ENCODE data around the gene SERTAD1. TPM values are rescaled to one million over a fixed set of nuclear protein-coding genes. Genes with fewer than 3 reads are reported as not detected.

The SERTAD1 gene
- total RNA-seq, 1 experiment from 2014 or later, result 12.3 TPM

DNA sequence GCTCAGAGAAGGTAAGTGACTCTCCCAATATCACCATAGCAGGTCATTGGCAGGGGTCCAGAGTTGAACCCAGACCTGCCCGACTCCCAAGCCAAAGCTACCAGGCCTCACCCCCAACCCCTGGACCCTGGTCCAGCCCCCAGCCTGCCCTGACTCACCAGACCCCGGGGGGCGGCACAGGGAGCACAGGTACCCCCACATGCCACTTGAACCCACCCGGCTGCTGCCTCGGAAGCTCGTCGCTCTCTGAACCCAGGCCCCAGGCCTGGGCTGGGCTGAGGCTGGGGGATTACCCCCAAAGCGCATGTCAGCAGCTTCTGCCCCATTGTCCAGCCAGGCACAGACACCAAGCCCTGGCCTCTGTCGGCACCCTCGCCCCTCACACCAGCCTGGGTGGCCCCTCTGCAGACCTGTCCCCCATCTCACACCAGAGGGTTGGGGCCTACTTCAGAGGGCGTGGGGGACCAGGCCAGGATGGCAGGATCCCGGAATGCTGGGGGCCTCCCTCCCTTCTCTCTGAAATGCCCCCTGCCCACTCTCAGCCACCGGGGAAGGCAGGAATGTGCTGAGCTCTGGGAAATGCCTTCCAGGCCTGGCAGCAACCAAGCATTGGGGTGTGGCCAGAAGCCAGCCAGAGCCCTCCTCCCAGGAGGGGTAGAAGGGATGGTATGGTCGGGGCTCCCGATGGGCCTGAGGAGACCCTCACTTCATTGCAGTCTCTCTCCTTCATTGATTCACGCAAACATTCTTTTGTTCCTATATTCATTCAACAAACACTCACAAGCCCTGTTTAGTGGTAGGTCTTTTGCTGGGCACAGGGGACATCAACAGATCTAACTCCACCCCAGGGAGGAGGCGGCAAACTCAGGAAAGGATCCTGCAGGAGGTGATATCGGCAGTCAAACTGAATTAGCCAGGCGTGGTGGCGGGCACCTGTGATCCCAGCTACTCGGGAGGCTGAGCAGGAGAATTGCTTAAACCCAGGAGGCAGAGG lies 11.0 kb downstream of the SERTAD1 start:
- Mint-ChIP-seq H3K4me1 (ENCODE audit: low read depth, unreplicated experiment) (peaks cover 51% of the 10 kb centered on the region), H3K4me3 (ENCODE audit: low read depth, unreplicated experiment) (no peak overlapping the region), H3K9me3 (ENCODE audit: low read depth, unreplicated experiment) (no peaks in the 10 kb centered on the region), H3K27me3 (ENCODE audit: unreplicated experiment) (no peaks in the 10 kb centered on the region), H3K36me3 (ENCODE audit: insufficient read depth, unreplicated experiment) (peaks cover 9% of the 10 kb centered on the region), H3K27ac (ENCODE audit: unreplicated experiment) (no peak overlapping the region)
- CTCF ChIA-PET, result interaction anchor here (0.5 to 0.6 kb wide), 2 partner anchors 9 to 106 kb away, joined by 3 to 4 read pairs; no protein-coding TSS in a partner anchor
- intact Hi-C loops (cut with micrococcal nuclease; ENCODE audit: unreplicated experiment), result no loop called here
- no TSS peak for BruUV-seq (replicated peaks)
- TF ChIP-seq, protein P1, sequence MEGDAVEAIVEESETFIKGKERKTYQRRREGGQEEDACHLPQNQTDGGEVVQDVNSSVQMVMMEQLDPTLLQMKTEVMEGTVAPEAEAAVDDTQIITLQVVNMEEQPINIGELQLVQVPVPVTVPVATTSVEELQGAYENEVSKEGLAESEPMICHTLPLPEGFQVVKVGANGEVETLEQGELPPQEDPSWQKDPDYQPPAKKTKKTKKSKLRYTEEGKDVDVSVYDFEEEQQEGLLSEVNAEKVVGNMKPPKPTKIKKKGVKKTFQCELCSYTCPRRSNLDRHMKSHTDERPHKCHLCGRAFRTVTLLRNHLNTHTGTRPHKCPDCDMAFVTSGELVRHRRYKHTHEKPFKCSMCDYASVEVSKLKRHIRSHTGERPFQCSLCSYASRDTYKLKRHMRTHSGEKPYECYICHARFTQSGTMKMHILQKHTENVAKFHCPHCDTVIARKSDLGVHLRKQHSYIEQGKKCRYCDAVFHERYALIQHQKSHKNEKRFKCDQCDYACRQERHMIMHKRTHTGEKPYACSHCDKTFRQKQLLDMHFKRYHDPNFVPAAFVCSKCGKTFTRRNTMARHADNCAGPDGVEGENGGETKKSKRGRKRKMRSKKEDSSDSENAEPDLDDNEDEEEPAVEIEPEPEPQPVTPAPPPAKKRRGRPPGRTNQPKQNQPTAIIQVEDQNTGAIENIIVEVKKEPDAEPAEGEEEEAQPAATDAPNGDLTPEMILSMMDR (IDR thresholded peaks at IDR 0.05; ENCODE audit: unreplicated experiment), result no peak
- DNase-seq, result no peak

DNA sequence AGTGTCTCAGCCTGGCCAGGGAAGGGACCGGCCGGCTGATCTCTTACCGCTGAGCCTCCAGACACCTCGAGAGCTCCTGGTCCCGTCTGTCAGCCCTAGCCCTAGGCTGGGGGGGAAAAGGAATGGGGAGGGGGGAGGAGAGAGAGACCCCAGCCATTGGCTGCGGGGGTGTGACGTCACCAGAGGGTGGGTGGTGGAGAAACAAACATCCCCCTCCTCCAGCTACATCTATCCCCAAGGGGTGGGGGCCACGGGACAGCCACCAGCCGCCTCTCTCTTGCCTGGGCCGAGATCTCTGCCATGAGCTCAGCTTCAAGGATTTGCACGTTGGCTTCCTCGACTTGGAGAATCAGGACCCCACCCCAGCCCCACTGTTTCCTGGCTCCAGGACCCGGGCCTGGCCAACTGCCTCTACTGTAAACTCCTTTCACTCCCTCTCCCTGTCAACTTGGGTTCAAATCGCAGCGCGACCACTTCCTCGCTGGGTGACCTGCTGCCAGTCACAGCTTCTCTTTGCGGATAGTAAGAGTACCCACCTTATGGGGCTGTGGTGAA lies 12.4 kb downstream of the SERTAD1 start, which contains the start of gene PRX:
TSS of gene PRX (minus strand) at position 88 of the 555 bp plus-strand sequence. CDS start 5,446 bp downstream, outside the sequence.
- Mint-ChIP-seq H3K27me3 (ENCODE audit: unreplicated experiment) (no peaks in the 10 kb centered on the region), H3K4me3 (ENCODE audit: low read depth, unreplicated experiment) (no peak within 1 kb of the TSS), H3K27ac (ENCODE audit: unreplicated experiment) (no peak within 1 kb of the TSS), H3K9me3 (ENCODE audit: low read depth, unreplicated experiment) (no peaks in the 10 kb centered on the region), H3K4me1 (ENCODE audit: low read depth, unreplicated experiment) (peaks cover 37% of the 10 kb centered on the region), H3K36me3 (ENCODE audit: insufficient read depth, unreplicated experiment) (peaks cover 9% of the 10 kb centered on the region)
- intact Hi-C loops (cut with micrococcal nuclease; ENCODE audit: unreplicated experiment), result no loop called here
- BruUV-seq (replicated peaks), result no TSS peak
- DNase-seq, result no peak
- CTCF ChIA-PET, result interaction anchor here (0.9 to 2.3 kb wide), 2 partner anchors 7 to 30 kb away, joined by 3 to 11 read pairs; no protein-coding TSS in a partner anchor
- TF ChIP-seq, protein P1 (IDR thresholded peaks at IDR 0.05; ENCODE audit: unreplicated experiment), result no peak

DNA sequence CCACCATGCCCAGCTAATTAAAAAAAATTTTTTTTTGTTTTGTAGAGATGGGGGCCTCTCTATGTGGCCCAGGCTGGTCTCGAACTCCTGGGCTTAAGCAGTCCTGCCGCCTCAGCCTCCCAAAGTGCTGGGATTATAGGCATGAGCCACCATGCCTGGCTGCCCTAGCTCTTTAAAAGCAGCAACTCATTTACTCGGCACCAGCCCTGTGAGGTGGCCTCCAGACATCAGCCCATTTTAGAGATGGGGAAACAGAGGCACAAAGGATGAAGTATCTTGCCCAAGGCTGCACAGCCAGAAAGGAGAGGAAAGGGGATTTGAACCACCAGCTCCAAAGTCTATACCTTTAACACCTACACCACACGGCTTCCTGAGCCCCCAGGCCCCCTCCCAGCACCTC lies 12.9 kb downstream of the SERTAD1 start:
- H3K27me3 Mint-ChIP-seq (ENCODE audit: unreplicated experiment), result no peaks in the 10 kb centered on the region
- DNase-seq, result no peak
- intact Hi-C loops (cut with micrococcal nuclease; ENCODE audit: unreplicated experiment), result no loop called here
- H3K4me3 Mint-ChIP-seq (ENCODE audit: low read depth, unreplicated experiment), result no peak overlapping the region
- no peak overlapping the region for H3K27ac Mint-ChIP-seq (ENCODE audit: unreplicated experiment)
- H3K4me1 Mint-ChIP-seq (ENCODE audit: low read depth, unreplicated experiment), result peaks cover 32% of the 10 kb centered on the region
- peaks cover 9% of the 10 kb centered on the region for H3K36me3 Mint-ChIP-seq (ENCODE audit: insufficient read depth, unreplicated experiment)
- no TSS peak for BruUV-seq (replicated peaks)
- CTCF ChIA-PET, result interaction anchor here (0.9 to 2.3 kb wide), 2 partner anchors 8 to 30 kb away, joined by 3 to 11 read pairs; no protein-coding TSS in a partner anchor
- TF ChIP-seq, protein P1 (IDR thresholded peaks at IDR 0.05; ENCODE audit: unreplicated experiment), result no peak
- no peaks in the 10 kb centered on the region for H3K9me3 Mint-ChIP-seq (ENCODE audit: low read depth, unreplicated experiment)

DNA sequence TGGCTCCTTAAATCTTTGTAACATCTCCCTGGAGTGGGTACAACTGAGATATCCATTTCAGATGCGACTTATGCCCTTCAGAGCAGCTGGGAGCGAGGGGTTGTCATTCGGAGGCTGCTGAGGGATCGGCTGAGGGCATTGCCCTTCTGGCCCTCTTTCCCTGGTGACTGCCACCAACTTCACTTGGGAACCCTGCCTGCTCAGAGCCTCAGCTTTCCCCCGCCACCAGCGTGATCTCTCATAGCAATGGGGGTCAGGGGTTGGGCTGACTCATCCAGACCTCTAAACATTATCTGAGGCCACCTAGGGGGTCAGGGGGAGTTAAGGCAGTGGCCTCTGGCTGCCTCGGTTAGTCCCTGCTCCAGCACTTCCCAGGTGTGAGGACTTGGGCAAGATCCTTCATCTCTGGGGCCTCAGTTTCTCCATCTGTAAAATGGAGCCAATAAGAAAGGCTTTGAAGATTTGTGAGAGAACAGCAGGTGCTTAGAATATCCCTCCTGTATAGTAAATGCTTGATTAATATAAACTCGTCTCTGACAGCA lies 13.8 kb downstream of the SERTAD1 start:
- BruUV-seq (replicated peaks), result no TSS peak
- Mint-ChIP-seq H3K27me3 (ENCODE audit: unreplicated experiment) (no peaks in the 10 kb centered on the region), H3K9me3 (ENCODE audit: low read depth, unreplicated experiment) (no peaks in the 10 kb centered on the region), H3K4me3 (ENCODE audit: low read depth, unreplicated experiment) (no peak overlapping the region), H3K36me3 (ENCODE audit: insufficient read depth, unreplicated experiment) (peaks cover 3% of the 10 kb centered on the region), H3K27ac (ENCODE audit: unreplicated experiment) (no peak overlapping the region), H3K4me1 (ENCODE audit: low read depth, unreplicated experiment) (peaks cover 24% of the 10 kb centered on the region)
- TF ChIP-seq, protein P1 (IDR thresholded peaks at IDR 0.05; ENCODE audit: unreplicated experiment), result no peak
- intact Hi-C loops (cut with micrococcal nuclease; ENCODE audit: unreplicated experiment), result no loop called here
- CTCF ChIA-PET, result interaction anchor here (2.3 kb wide), 1 partner anchor 9 kb away, joined by 11 read pairs; no protein-coding TSS in a partner anchor
- DNase-seq, result no peak
